B cell (primary cell): ENCODE measurements around the gene DDX60. TPM values are rescaled to one million over a fixed set of nuclear protein-coding genes. Genes with fewer than 3 reads are reported as not detected.

Source experiments
- ATAC-seq: fragments of 200-7000 bp; cut with Tn5 transposase; one replicate; pipeline ENCODE4 v1.10.0; 2021; ENCODE audit warnings: low read depth, mild to moderate bottlenecking, moderate number of reproducible peaks, moderate library complexity
- CTCF ChIA-PET: fragments of 350-600 bp; sonication (Branson Sonifier 250); formaldehyde crosslinking; loops from one replicate; lab custom pipeline; 2021; ENCODE audit warnings: antibody characterized with exemption, inconsistent platforms; lab: Charles Lee
- POLR2A ChIA-PET: fragments of 350-600 bp; sonication (Branson Sonifier 250); formaldehyde crosslinking; loops from one replicate; lab custom pipeline; 2021; ENCODE audit warnings: antibody characterized with exemption; lab: Charles Lee
- DNase-seq: peaks from one replicate; pipeline ENCODE4 v3.0.0; 2013
- H2AFZ ChIP-seq: 2 replicates; pipeline ENCODE4 v1.6.1; 2012; ENCODE audit warnings: mild to moderate bottlenecking, low read depth, low read length; ENCODE audit not compliant: insufficient read depth, poor library complexity, severe bottlenecking
- H3K27ac ChIP-seq, 2 donors: 1 replicate in 1 of 2; 2 replicates in 1 of 2; pipeline ENCODE4 v1.5.1; 2012 to 2013; ENCODE audit warnings: low read length in 2 of 2, mild to moderate bottlenecking in 2 of 2, moderate library complexity in 1 of 2
- H3K27me3 ChIP-seq, 4 experiments: fragments of 200-600 bp in 1 of 4; sonication (generic) in 1 of 4; replicated peaks in 1 of 4; 1 replicate in 2 of 4; 2 replicates in 2 of 4; pipeline versions ENCODE4 v1.6.1 to v1.7.0; 2013 to 2016; ENCODE audit warnings: low read length in 3 of 4, mild to moderate bottlenecking in 2 of 4, mixed read lengths in 1 of 4, moderate library complexity in 1 of 4; ENCODE audit not compliant: insufficient read depth in 4 of 4, control insufficient read depth in 3 of 4; ENCODE audit errors: control extremely low read depth in 1 of 4
- H3K36me3 ChIP-seq, 2 experiments: replicated peaks in 1 of 2; 1 replicate in 1 of 2; 2 replicates in 1 of 2; pipeline versions ENCODE4 v1.6.1 to v1.7.1; 2013; ENCODE audit warnings: low read length in 1 of 2; ENCODE audit not compliant: insufficient read depth in 2 of 2, control insufficient read depth in 1 of 2; ENCODE audit errors: control extremely low read depth in 1 of 2, extremely low read depth in 1 of 2
- H3K4me1 ChIP-seq, 2 donors: fragments of 200-600 bp in 1 of 2; sonication (generic) in 1 of 2; 1 replicate in 1 of 2; 2 replicates in 1 of 2; pipeline versions ENCODE4 v1.5.1 to v1.6.1; 2013 to 2017; ENCODE audit warnings: low read length in 2 of 2; ENCODE audit not compliant: control insufficient read depth in 2 of 2, insufficient read depth in 2 of 2
- H3K4me2 ChIP-seq: replicated peaks from 2 replicates; pipeline ENCODE3; 2012; ENCODE audit warnings: mild to moderate bottlenecking, low read depth, low read length; ENCODE audit not compliant: poor library complexity, severe bottlenecking
- H3K4me3 ChIP-seq, 5 experiments: fragments of 200-600 bp in 1 of 5; sonication (generic) in 1 of 5; 1 replicate in 3 of 5; 2 replicates in 2 of 5; pipeline versions ENCODE4 v1.5.1 to v1.7.0; 2011 to 2016; ENCODE audit warnings: low read length in 4 of 5, mild to moderate bottlenecking in 4 of 5, low read depth in 2 of 5, control low read depth in 1 of 5, moderate library complexity in 1 of 5; ENCODE audit not compliant: insufficient read depth in 1 of 5; ENCODE audit errors: control extremely low read depth in 1 of 5, extremely low read depth in 1 of 5
- H3K79me2 ChIP-seq: fragments of 200-600 bp; sonication (generic); one replicate; pipeline ENCODE4 v1.6.0; 2016; ENCODE audit warnings: low read length; ENCODE audit not compliant: control insufficient read depth, insufficient read depth
- H3K9ac ChIP-seq: fragments of 200-600 bp; sonication (generic); 2 replicates; pipeline ENCODE4 v1.6.1; 2017; ENCODE audit warnings: mild to moderate bottlenecking, low read length, moderate library complexity
- H3K9me3 ChIP-seq, 3 donors: one replicate each; pipeline versions ENCODE4 v1.6.1 to v1.7.1; 2013; ENCODE audit warnings: low read length in 2 of 3; ENCODE audit not compliant: control insufficient read depth in 2 of 3, insufficient read depth in 1 of 3; ENCODE audit errors: control extremely low read depth in 1 of 3
- H4K20me1 ChIP-seq: 2 replicates; pipeline ENCODE4 v1.6.0; 2012; ENCODE audit warnings: mild to moderate bottlenecking, low read length; ENCODE audit not compliant: insufficient read depth, control insufficient read depth, poor library complexity, severe bottlenecking
- H3K27ac Mint-ChIP-seq: one replicate; pipeline ENCODE4 v1.8.0; 2021; ENCODE audit warnings: mixed read lengths
- H3K27me3 Mint-ChIP-seq: one replicate; pipeline ENCODE4 v1.8.0; 2021; ENCODE audit warnings: mixed read lengths
- H3K4me1 Mint-ChIP-seq: one replicate; pipeline ENCODE4 v1.8.0; 2021; ENCODE audit warnings: mixed read lengths
- H3K4me3 Mint-ChIP-seq: one replicate; pipeline ENCODE4 v1.8.0; 2021; ENCODE audit warnings: mixed read lengths
- H3K9me3 Mint-ChIP-seq: one replicate; pipeline ENCODE4 v1.8.0; 2022; ENCODE audit warnings: mixed read lengths; ENCODE audit not compliant: insufficient read depth
- EZH2 ChIP-seq: IDR thresholded peaks from 2 replicates; pipeline ENCODE4 v1.6.1; 2012; ENCODE audit warnings: borderline replicate concordance, low read depth, mild to moderate bottlenecking, moderate library complexity, low read length; ENCODE audit not compliant: insufficient read depth, poor library complexity, severe bottlenecking
- WGBS: methylation state at CpG from one replicate; pipeline ENCODE4 v1.1.5; 2013; ENCODE audit warnings: missing lambda C conversion rate; ENCODE audit not compliant: insufficient coverage; 5-methylcytosine and 5-hydroxymethylcytosine counted together
- intact Hi-C: fragments of 100-400 bp; cut with micrococcal nuclease; formaldehyde crosslinking; loops from one replicate; pipeline ENCODE4 v1.10.0; 2022
- polyA plus RNA-seq: library from polyadenylated mRNA; depleted of rRNA; stranded (reverse); fragments of >200 nt; gene quantifications from 2 replicates; pipeline ENCODE4 v1.2.3, GENCODE V29; 2012
- total RNA-seq, 2 donors: library from RNA; stranded (reverse); fragments of 120-200 nt in 1 of 2; gene quantifications; 1 replicate in 1 of 2; 2 replicates in 1 of 2; pipeline versions ENCODE4 v1.2.3 to v1.2.4, GENCODE V29; 2013 to 2022
- TF ChIP-seq, protein P1 (sequence below): fragments of 200-600 bp; IDR thresholded peaks from one replicate; pipeline ENCODE4 v1.8.0; 2022; ENCODE audit warnings: antibody characterized with exemption, mild to moderate bottlenecking

DDX60 gene
- total and polyA plus RNA-seq, 2 donors (not counting 1 experiment from before 2014, with no cell fraction given): 7.0 to 21.3 TPM

DNA sequence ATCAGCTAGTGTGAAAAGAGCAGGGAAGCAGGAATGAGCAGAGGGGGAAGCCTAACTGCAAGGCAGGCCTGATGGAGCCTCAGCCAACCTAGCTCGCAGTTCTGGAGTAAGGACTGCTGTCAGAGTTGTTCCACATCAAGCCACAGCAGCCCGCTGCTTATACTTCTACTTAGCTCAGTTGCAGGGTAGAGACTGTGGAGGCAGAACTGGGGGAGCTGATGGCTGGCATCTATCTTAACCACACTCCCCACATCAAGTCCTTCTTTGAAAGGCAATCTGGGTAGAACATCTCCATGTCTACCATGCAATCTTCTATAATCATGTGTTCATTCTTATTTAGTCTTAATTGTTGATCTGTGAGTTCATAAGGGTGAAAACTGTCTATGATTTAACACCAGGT, 46.1 kb downstream of the DDX60 start:
- no peaks in the 10 kb centered on the region for H3K4me1 Mint-ChIP-seq
- POLR2A ChIA-PET: no interaction called here
- intact Hi-C loops: no loop called here

DNA sequence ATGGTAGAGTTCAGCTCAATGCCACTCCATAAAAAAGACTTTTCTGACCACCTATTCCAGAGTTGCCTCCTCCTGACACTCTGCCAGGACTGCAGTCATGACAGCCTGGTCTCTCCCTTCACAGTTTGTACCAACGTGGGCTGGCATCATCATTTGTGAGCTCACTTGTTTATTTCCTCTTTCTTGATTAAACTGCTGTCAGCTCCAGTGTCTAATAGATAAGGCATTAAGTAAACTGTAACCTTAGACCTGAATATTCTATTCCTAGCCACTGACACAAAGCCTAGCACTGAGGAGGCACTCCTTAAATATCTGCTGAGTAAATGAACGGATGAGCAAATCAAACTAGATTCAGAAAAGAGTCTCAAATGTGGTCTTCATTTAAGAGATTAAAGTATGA, 48.7 kb downstream of the DDX60 start:
- no peak for ATAC-seq
- POLR2A ChIA-PET: no interaction called here
- Histone ChIP-seq H4K20me1 (no peaks in the 10 kb centered on the region), H3K4me2 (no peak overlapping the region), H3K36me3 (peaks cover 7 to 70% of the 10 kb centered on the region in 2 experiments), H3K27ac (no peak overlapping the region), H3K9ac (no peak overlapping the region), H3K4me1 (no peaks in the 10 kb centered on the region), H3K27me3 (no peaks in the 10 kb centered on the region), H3K79me2 (no peaks in the 10 kb centered on the region), H2AFZ (no peak overlapping the region), H3K4me3 (no peak overlapping the region), H3K9me3 (no peaks in the 10 kb centered on the region)
- WGBS: 100% methylated on average over 1 of the region's 2 CpGs
- intact Hi-C loops: no loop called here
- DNase-seq: no peak
- no peak overlapping the region for H3K4me3 Mint-ChIP-seq
- no peak overlapping the region for H3K27ac Mint-ChIP-seq
- CTCF ChIA-PET: interaction anchor here (0.7 kb wide), 1 partner anchor 1248 kb away, joined by 4 read pairs; no protein-coding TSS in a partner anchor
- no peaks in the 10 kb centered on the region for H3K9me3 Mint-ChIP-seq
- H3K4me1 Mint-ChIP-seq: no peaks in the 10 kb centered on the region
- H3K27me3 Mint-ChIP-seq: no peaks in the 10 kb centered on the region
- no peak for TF ChIP-seq EZH2
- TF ChIP-seq, protein P1, sequence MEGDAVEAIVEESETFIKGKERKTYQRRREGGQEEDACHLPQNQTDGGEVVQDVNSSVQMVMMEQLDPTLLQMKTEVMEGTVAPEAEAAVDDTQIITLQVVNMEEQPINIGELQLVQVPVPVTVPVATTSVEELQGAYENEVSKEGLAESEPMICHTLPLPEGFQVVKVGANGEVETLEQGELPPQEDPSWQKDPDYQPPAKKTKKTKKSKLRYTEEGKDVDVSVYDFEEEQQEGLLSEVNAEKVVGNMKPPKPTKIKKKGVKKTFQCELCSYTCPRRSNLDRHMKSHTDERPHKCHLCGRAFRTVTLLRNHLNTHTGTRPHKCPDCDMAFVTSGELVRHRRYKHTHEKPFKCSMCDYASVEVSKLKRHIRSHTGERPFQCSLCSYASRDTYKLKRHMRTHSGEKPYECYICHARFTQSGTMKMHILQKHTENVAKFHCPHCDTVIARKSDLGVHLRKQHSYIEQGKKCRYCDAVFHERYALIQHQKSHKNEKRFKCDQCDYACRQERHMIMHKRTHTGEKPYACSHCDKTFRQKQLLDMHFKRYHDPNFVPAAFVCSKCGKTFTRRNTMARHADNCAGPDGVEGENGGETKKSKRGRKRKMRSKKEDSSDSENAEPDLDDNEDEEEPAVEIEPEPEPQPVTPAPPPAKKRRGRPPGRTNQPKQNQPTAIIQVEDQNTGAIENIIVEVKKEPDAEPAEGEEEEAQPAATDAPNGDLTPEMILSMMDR: no peak

More for the DNA sequence above, 46.1 kb downstream of the DDX60 start:
- H4K20me1 ChIP-seq: no peaks in the 10 kb centered on the region
- CTCF ChIA-PET: no interaction called here
- no peak overlapping the region for H2AFZ ChIP-seq
- Mint-ChIP-seq H3K27me3 (no peaks in the 10 kb centered on the region), H3K4me3 (no peak overlapping the region), H3K27ac (no peak overlapping the region), H3K9me3 (no peaks in the 10 kb centered on the region)
- no peak for ATAC-seq
- H3K4me2 ChIP-seq: no peak overlapping the region
- WGBS: 100% methylated on average over 1 of the region's 2 CpGs
- H3K36me3 ChIP-seq: peaks cover 9 to 67% of the 10 kb centered on the region in 2 experiments
- no peaks in the 10 kb centered on the region for H3K9me3 ChIP-seq
- H3K4me3 ChIP-seq: no peak overlapping the region
- TF ChIP-seq, protein P1: no peak
- TF ChIP-seq EZH2: no peak
- H3K9ac ChIP-seq: no peak overlapping the region
- H3K4me1 ChIP-seq: no peaks in the 10 kb centered on the region
- no peak overlapping the region for H3K27ac ChIP-seq
- no peaks in the 10 kb centered on the region for H3K79me2 ChIP-seq
- no peaks in the 10 kb centered on the region for H3K27me3 ChIP-seq
- no peak for DNase-seq
